K562 (cell line): ENCODE results near the gene RESP18. TPM values are rescaled to one million over a fixed set of nuclear protein-coding genes. Genes with fewer than 3 reads are reported as not detected.

ENCODE experiments used
- BHLHE40 ChIP-seq: IDR thresholded peaks from 2 replicates; pipeline ENCODE4 v1.6.1; 2011; ENCODE audit warnings: low read length, improper control_type of control experiment
- CHCHD3 ChIP-seq: fragments of 250-450 bp; sonication (Bioruptor Pico); IDR thresholded peaks from 2 replicates; pipeline ENCODE4 v2.1.2; 2022; ENCODE audit warnings: mild to moderate bottlenecking
- CLOCK ChIP-seq: fragments of 250-450 bp; sonication (Bioruptor Pico); IDR thresholded peaks from 2 replicates; pipeline ENCODE4 v1.4.0; 2020; ENCODE audit warnings: mild to moderate bottlenecking, moderate library complexity, borderline replicate concordance
- FOXP1 ChIP-seq: sonication (generic); formaldehyde crosslinking; IDR thresholded peaks from 2 replicates; pipeline ENCODE4 v1.8.0; 2022; ENCODE audit warnings: mild to moderate bottlenecking, missing genetic modification reagents
- HDAC6 ChIP-seq: IDR thresholded peaks from 2 replicates; pipeline ENCODE4 v1.6.1; 2012; ENCODE audit warnings: low read depth, mild to moderate bottlenecking, control low read depth, inconsistent platforms, low read length, moderate library complexity
- HES1 ChIP-seq: fragments of 450-650 bp; IDR thresholded peaks from 2 replicates; pipeline ENCODE4 v1.6.1; 2016; ENCODE audit warnings: low read depth, mild to moderate bottlenecking, moderate library complexity
- HMGN3 ChIP-seq: IDR thresholded peaks from 2 replicates; pipeline ENCODE4 v1.6.1; 2011; ENCODE audit warnings: borderline replicate concordance, low read depth, mild to moderate bottlenecking, mixed read lengths, low read length; ENCODE audit not compliant: insufficient read length; ENCODE audit errors: extremely low read depth
- JUNB ChIP-seq: fragments of 450-650 bp; formaldehyde crosslinking; conservative IDR thresholded peaks from 2 replicates; pipeline ENCODE4 v1.4.0; 2020; ENCODE audit warnings: mild to moderate bottlenecking
- MBD1 ChIP-seq: fragments of 250-450 bp; sonication (Bioruptor Pico); IDR thresholded peaks from 2 replicates; pipeline ENCODE4 v1.8.0; 2022; ENCODE audit warnings: inconsistent platforms
- RBM22 ChIP-seq: fragments of 200-400 bp; formaldehyde crosslinking; IDR thresholded peaks from 2 replicates; pipeline ENCODE4 v1.6.1; 2018; ENCODE audit warnings: low read length, low read depth; ENCODE audit not compliant: poor library complexity, severe bottlenecking
- SMAD1 ChIP-seq: fragments of 150-350 bp; IDR thresholded peaks from 2 replicates; pipeline ENCODE4 v1.6.1; 2014; ENCODE audit warnings: low read length, low read depth; ENCODE audit not compliant: partially characterized antibody
- STAT5B ChIP-seq: fragments of 250-450 bp; sonication (Bioruptor Pico); IDR thresholded peaks from 2 replicates; pipeline ENCODE4 v1.8.0; 2021; ENCODE audit warnings: mild to moderate bottlenecking, inconsistent platforms
- YBX1 ChIP-seq: fragments of 450-650 bp; IDR thresholded peaks from 2 replicates; pipeline ENCODE4 v1.7.1; 2016; ENCODE audit warnings: mild to moderate bottlenecking
- ZFP30 ChIP-seq: fragments of 250-450 bp; sonication (Bioruptor Pico); IDR thresholded peaks from 2 replicates; pipeline ENCODE4 v1.8.0; 2022; ENCODE audit warnings: moderate library complexity, mild to moderate bottlenecking, inconsistent platforms, borderline replicate concordance
- ZNF445 ChIP-seq: fragments of 250-450 bp; sonication (Bioruptor Pico); IDR thresholded peaks from 2 replicates; pipeline ENCODE4 v1.4.0; 2020; ENCODE audit warnings: low read depth, mild to moderate bottlenecking, moderate library complexity
- ZNF79 ChIP-seq: fragments of 250-450 bp; sonication (Bioruptor Pico); IDR thresholded peaks from 2 replicates; pipeline ENCODE4 v1.4.0; 2020; ENCODE audit warnings: low read depth, mild to moderate bottlenecking, moderate library complexity
- polyA plus RNA-seq, 8 experiments: library from polyadenylated mRNA; depleted of rRNA in 4 of 8; stranded (reverse) in 5 of 8; unstranded in 3 of 8; fragments of >200 nt; fragmentation: Nextera tagmentation in 2 of 8; fragmentation: Illumina TruSeq in 1 of 8; extraction: Ambion mirVana in 2 of 8; extraction: Trizol in 1 of 8; gene quantifications; 2 replicates each; pipeline versions ENCODE4 v1.2.1 to v1.2.3, GENCODE V29; 2011 to 2014; ENCODE audit warnings: inconsistent platforms in 1 of 8, missing spikeins in 1 of 8
- total RNA-seq, 7 experiments: library from RNA; depleted of rRNA in 6 of 7; stranded (reverse); fragments of >200 nt in 6 of 7; fragmentation: Illumina TruSeq in 2 of 7; extraction: Trizol in 2 of 7; gene quantifications; 2 replicates each; pipeline versions ENCODE4 v1.2.1 to v1.2.3, GENCODE V29; 2011 to 2021; ENCODE audit warnings: low replicate concordance in 1 of 7
- TF ChIP-seq, protein P1 (sequence below): fragments of 450-650 bp; conservative IDR thresholded peaks from 2 replicates; pipeline ENCODE4 v1.6.1; 2016; ENCODE audit warnings: missing genetic modification characterization, low read depth, mild to moderate bottlenecking, control low read depth, missing compliant biosample characterization
- TF ChIP-seq, protein P2 (sequence below): fragments of 450-650 bp; formaldehyde crosslinking; IDR thresholded peaks from 2 replicates; pipeline ENCODE4 v1.4.0; 2022; ENCODE audit warnings: missing genetic modification characterization

Gene RESP18
- total and polyA plus RNA-seq, 9 of the 15 experiments (the other 6 are each of a cell fraction or from before 2014, with no cell fraction given): not detected

DNA sequence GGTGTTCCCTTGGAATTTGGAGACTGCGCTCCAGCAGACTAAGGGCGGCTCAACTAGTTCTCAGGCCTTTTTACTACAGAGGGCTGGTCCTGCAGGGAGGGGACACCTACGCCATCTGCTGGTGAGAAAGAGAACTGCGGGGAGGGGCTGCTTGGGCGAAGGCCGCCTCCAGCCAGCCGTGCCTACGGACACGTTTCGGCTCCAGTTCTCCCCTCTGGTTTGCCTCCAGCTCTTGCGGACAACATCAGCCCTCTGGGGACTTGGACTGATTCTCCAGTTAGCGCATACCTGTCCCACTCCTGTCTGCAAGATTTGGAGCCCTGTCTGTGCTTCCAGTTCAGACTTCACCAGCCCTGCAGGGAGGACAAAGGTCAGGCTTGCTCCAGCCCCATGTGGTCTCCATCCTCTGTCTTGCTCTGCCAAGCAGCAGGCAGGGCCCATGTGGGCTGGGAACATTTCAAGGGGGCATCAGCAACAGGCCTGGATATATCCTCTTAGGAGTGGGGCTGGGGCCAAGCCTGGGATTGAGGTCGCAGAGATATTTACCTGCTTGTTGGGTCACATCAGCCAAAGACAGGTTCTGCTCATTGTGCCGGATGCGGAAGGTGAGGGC lies 33.7 kb downstream of the RESP18 start (continued):
- TF ChIP-seq, protein P1, sequence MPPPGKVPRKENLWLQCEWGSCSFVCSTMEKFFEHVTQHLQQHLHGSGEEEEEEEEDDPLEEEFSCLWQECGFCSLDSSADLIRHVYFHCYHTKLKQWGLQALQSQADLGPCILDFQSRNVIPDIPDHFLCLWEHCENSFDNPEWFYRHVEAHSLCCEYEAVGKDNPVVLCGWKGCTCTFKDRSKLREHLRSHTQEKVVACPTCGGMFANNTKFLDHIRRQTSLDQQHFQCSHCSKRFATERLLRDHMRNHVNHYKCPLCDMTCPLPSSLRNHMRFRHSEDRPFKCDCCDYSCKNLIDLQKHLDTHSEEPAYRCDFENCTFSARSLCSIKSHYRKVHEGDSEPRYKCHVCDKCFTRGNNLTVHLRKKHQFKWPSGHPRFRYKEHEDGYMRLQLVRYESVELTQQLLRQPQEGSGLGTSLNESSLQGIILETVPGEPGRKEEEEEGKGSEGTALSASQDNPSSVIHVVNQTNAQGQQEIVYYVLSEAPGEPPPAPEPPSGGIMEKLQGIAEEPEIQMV: no peak
- TF ChIP-seq ZNF445 (CRISPR knock-in tag) (no peak), HDAC6 (no peak), HES1 (no peak), ZFP30 (no peak), HMGN3 (no peak), MBD1 (CRISPR knock-in tag) (no peak), CHCHD3 (CRISPR knock-in tag) (no peak), BHLHE40 (0 out of 2 replicates have a peak, but pooled peaks have one; percentile 21), YBX1 (no peak), SMAD1 (no peak), ZNF79 (CRISPR knock-in tag) (no peak), STAT5B (CRISPR knock-in tag) (no peak), CLOCK (CRISPR knock-in tag) (no peak), FOXP1 (CRISPR knock-in tag) (no peak), JUNB (no peak), RBM22 (no peak)
- TF ChIP-seq, protein P2, sequence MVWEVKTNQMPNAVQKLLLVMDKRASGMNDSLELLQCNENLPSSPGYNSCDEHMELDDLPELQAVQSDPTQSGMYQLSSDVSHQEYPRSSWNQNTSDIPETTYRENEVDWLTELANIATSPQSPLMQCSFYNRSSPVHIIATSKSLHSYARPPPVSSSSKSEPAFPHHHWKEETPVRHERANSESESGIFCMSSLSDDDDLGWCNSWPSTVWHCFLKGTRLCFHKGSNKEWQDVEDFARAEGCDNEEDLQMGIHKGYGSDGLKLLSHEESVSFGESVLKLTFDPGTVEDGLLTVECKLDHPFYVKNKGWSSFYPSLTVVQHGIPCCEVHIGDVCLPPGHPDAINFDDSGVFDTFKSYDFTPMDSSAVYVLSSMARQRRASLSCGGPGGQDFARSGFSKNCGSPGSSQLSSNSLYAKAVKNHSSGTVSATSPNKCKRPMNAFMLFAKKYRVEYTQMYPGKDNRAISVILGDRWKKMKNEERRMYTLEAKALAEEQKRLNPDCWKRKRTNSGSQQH (CRISPR knock-in tag): no peak
